PFSK-1 (cell line): ENCODE data around the gene SH3BP1.

Source experiments
- POLR2AphosphoS5 ChIP-seq: IDR thresholded peaks from 2 replicates; pipeline ENCODE4 v1.6.1; 2012; ENCODE audit warnings: low read depth, mild to moderate bottlenecking, control low read depth, low read length, moderate library complexity
- SIN3A ChIP-seq: IDR thresholded peaks from 2 replicates; pipeline ENCODE4 v1.6.1; 2012; ENCODE audit warnings: mild to moderate bottlenecking, low read length, moderate library complexity, borderline replicate concordance; ENCODE audit not compliant: insufficient read depth

- no peak for TF ChIP-seq POLR2AphosphoS5
- TF ChIP-seq SIN3A, result no peak
These were observed 19.5 kb upstream of the SH3BP1 start for GRCh38 chr22:37619991-37620390.
